ENCODE results near the gene ABCC2.
"Not testable (repeated sequence)": the region's sequence is repeated elsewhere in the genome, so short reads cannot be mapped to it uniquely, and the experiment has no call there.

Gene ABCC2

DNA sequence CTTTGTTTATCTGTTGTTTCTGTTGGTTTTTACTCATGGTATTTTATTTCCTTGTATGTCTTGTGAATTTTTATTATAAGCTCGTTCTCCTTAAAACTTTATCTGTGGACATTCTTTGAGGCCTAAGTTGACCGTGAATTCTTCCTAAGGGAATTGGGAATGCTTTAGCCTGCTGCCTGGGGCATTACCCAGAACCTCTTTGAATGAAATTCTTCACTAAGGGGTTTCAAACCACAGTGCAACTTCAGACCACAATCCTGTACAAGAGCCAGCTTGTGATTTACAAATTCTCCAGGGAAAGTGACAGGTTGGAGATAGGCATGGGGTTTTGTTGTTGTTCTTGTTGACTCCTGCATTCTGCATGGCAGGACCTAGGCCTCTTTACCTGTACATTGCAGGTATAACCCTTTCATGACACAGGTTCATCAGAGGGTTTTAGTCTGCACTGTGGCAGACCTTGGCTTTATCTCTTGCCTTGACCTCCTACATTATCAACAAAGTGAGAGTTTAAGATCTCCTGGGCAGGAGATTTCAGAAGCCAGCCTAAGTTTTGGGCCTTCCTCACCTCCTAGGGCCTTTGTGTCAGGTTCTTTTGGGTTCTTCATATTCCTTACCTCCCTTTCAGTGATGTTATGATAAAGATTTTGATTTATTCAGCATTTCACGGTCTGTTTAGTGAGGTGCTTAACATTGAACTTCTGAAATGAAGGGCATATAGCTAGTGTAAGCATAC lies 70.2 kb downstream of the ABCC2 start:
- TF ChIP-seq, protein P1, sequence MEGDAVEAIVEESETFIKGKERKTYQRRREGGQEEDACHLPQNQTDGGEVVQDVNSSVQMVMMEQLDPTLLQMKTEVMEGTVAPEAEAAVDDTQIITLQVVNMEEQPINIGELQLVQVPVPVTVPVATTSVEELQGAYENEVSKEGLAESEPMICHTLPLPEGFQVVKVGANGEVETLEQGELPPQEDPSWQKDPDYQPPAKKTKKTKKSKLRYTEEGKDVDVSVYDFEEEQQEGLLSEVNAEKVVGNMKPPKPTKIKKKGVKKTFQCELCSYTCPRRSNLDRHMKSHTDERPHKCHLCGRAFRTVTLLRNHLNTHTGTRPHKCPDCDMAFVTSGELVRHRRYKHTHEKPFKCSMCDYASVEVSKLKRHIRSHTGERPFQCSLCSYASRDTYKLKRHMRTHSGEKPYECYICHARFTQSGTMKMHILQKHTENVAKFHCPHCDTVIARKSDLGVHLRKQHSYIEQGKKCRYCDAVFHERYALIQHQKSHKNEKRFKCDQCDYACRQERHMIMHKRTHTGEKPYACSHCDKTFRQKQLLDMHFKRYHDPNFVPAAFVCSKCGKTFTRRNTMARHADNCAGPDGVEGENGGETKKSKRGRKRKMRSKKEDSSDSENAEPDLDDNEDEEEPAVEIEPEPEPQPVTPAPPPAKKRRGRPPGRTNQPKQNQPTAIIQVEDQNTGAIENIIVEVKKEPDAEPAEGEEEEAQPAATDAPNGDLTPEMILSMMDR (IDR thresholded peaks at IDR 0.05; ENCODE audit: low read depth, low read length) = no peak
- DNase-seq (ENCODE audit: extremely low read depth, low read depth) = no peak

DNA sequence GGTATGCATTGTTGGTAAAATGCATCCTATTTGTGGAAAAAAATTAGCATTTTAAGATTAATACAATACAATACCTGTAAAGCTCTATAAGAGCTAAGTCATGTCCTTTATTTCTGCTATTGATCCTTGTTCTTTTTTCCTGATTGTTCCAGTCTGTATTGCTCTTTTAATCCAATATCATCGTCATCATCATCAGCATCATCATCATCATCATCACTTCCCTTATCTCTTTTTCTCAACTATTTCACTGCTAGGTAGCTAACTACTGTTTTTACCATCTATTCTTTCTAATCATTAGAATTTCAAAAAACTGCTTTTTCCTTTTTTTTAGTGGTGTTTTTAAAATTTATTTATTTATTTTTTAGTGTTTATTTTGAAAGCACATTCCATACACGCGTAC lies 71.2 kb downstream of the ABCC2 start:
- no peak for DNase-seq (ENCODE audit: extremely low read depth, low read depth)
- TF ChIP-seq, protein P1 (IDR thresholded peaks at IDR 0.05; ENCODE audit: low read depth, low read length) = no peak

DNA sequence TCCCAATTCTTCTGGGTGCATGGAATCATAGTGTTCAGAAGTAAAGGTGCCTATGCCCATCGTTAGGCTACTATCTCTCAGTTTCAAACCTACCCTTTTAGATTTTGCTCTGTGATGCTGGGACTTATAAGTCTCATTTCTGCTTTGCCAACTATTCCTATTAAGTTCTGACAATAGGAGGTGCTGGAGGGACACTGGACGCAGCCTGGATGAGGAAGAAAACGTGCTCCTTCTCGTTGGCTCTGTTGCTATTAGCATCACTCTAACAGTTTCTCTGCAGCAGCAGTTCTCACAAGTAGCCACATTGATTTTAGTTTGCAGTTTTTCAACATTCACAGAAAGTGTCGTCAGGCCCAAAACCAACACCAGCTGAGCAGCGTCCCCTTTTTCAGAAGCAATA lies 72.4 kb downstream of the ABCC2 start:
- DNase-seq (ENCODE audit: extremely low read depth, low read depth) = peak; percentile 31

DNA sequence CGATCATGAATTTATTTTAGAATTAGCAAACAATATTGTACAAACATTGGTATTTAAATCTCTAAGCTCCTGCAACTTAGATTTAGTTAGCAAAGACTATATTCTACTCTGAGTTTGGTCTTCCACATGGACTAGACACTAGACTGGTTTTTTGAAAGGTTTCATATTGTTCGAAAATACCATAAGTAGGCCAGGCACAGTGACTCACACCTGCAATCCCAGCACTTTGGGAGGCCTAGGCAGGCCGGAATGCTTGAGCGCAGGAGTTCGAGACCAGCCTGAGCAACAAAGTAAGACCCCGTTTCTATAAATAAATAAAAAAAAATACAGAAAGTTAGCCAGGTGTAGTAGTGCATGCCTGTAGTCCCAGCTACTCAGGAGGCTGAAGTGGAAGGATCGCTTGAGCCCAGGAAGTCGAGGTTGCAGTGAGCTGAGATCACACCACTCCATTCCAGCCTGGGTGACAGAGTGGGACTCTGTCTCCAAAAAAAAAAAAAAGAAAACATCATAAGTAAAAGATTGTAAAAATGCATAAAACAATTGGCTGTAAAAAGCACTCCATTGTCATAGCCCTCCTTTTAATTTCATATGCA lies 73.1 kb downstream of the ABCC2 start:
- no peak for DNase-seq (ENCODE audit: extremely low read depth, low read depth)
- TF ChIP-seq, protein P1 (IDR thresholded peaks at IDR 0.05; ENCODE audit: low read depth, low read length) = no peak

More for the DNA sequence above, 72.4 kb downstream of the ABCC2 start:
- TF ChIP-seq, protein P1 (IDR thresholded peaks at IDR 0.05; ENCODE audit: low read depth, low read length) = peak; percentile 64

DNA sequence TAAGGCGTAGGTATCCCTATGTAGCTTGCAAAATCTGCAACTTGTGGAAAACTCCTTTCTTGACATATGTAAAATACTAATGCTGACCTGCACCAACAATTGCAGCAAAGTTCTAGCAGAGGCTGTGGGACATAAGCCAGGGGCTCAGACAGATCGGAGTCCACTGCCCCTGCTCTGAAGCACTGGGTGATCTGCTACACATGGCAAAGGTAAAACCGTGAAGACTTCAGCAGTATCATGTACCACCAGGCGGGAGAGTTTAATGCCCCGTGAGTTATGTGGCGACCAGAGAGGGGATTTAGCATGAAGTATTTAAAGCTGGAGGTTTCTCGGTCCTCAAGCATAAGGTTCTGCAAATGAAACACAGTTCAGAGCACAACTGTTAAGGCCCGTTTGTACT lies 76.4 kb downstream of the ABCC2 start:
- DNase-seq (ENCODE audit: extremely low read depth, low read depth) = no peak
- TF ChIP-seq, protein P1 (IDR thresholded peaks at IDR 0.05; ENCODE audit: low read depth, low read length) = no peak

DNA sequence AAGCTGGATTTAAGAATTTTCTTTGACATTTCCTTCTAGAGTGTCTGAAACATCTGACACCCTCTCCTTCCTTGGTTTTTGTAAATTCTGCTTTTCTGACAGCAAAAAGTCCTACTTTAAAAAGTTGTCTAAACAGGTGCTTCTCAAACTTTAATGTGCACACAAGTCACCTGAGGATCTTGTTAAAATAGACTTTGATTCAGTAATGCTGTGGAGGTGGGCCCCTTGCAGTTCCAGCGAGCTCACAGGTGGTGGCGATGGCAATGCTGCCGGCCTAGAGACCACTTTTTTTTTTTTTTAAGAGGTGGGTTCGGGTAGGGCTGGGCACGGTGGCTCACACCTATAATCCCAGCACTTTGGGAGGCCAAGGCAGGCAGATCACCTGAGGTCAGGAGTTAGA lies 77.1 kb downstream of the ABCC2 start:
- TF ChIP-seq, protein P1 (IDR thresholded peaks at IDR 0.05; ENCODE audit: low read depth, low read length) = peak; percentile 17
- no peak for DNase-seq (ENCODE audit: extremely low read depth, low read depth)

DNA sequence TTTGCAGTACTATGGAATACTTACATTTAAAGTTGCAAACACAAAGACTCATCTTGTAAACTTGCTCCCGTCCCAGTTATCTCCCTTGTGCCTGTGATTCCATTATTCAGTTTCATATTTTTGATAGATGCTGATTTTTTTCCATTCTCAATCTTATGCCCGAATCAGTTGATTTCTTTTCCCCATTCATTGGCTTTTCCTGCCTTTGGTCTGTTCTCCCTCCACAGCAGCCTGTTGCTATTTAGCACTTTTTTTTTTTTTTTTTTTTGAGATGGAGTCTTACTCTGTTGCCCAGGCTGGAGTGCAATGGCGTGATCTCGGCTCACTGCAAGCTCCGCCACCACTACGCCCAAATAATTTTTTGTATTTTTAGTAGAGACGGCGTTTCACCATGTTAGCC lies 78.0 kb downstream of the ABCC2 start:
- DNase-seq (ENCODE audit: extremely low read depth, low read depth) = no peak
- TF ChIP-seq, protein P1 (IDR thresholded peaks at IDR 0.05; ENCODE audit: low read depth, low read length) = no peak

DNA sequence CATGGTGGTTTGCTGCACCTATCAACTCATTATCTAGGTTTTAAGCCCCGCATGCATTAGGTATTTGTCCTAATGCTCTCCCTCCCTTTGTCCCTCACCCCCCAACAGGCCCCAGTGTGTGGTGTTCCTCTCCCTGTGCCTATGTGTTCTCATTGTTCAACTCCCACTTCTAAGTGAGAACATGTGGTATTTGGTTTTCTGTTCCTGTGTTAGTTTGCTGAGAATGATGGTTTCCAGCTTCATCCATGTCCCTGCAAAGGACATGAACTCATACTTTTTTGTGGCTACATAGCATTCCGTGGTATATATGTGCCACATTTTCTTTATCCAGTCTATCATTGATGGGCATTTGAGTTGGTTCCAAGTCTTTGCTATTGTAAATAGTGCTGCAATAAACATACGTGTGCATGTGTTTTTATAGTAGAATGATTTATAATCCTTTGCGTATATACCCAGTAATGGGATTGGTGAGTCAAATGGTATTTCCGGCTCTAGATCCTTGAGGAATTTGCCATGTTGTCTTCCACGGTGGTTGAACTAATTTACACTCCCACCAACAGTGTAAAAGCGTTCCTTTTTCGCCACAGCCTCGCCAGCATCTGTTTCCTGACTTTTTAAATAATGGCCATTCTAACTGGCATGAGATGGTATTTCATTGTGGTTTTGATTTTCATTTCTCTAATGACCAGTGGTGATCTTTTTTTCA lies 81.2 kb downstream of the ABCC2 start:
- DNase-seq (ENCODE audit: extremely low read depth, low read depth) = not testable (repeated sequence)

DNA sequence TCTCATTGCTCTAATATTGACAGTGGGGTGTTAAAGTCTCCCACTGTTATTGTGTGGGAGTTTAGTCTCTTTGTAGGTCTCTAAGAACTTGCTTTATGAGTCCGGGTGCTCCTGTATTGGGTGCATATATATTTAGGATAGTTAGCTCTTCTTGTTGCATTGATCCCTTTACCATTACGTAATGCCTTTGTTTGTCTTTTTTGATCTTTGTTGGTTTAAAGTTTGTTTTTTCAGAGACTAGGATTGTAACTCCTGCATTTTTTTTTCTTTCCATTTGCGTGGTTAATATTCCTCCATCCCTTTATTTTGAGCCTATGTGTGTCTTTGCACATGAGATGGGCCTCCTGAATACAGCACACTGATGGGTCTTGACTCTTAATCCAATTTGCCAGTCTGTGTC lies 84.8 kb downstream of the ABCC2 start:
- not testable (repeated sequence) for DNase-seq (ENCODE audit: extremely low read depth, low read depth)
